A673 (cell line): ENCODE measurements around the gene RAE1.

ENCODE experiments used
- CTCF ChIP-seq: fragments of 300-800, 200-600 bp; sonication (generic); conservative IDR thresholded peaks from 2 replicates; pipeline ENCODE4 v1.5.1; 2017; ENCODE audit warnings: low read depth, mild to moderate bottlenecking, antibody characterized with exemption, low read length, moderate library complexity, mixed read lengths
- EZH2 ChIP-seq: fragments of 200-600 bp; sonication (generic); IDR thresholded peaks from 2 replicates; pipeline ENCODE4 v1.6.1; 2017; ENCODE audit warnings: borderline replicate concordance, low read depth, mild to moderate bottlenecking, mixed read lengths, antibody characterized with exemption, low read length; ENCODE audit not compliant: poor library complexity, severe bottlenecking

GRCh38 chr20:57426271-57426689 lies 75.2 kb downstream of the RAE1 start:
- TF ChIP-seq CTCF (no peak), EZH2 (no peak)
